Stimulated activated CD8-positive, alpha-beta memory T cell treated with anti-CD3 and anti-CD28 coated beads, Interleukin-4, amount 100 ng/mL, for 4 hours (primary cell): ENCODE measurements around the gene SARDH.
"Not testable (repeated sequence)": the region's sequence is repeated elsewhere in the genome, so short reads cannot be mapped to it uniquely, and the experiment has no call there.

Experiments used
- DNase-seq, 2 donors: peaks; one replicate each; pipeline ENCODE4 v3.0.0-alpha.2; 2020; ENCODE audit warnings: low read depth in 2 of 2, low spot score in 1 of 2

Gene SARDH

DNA sequence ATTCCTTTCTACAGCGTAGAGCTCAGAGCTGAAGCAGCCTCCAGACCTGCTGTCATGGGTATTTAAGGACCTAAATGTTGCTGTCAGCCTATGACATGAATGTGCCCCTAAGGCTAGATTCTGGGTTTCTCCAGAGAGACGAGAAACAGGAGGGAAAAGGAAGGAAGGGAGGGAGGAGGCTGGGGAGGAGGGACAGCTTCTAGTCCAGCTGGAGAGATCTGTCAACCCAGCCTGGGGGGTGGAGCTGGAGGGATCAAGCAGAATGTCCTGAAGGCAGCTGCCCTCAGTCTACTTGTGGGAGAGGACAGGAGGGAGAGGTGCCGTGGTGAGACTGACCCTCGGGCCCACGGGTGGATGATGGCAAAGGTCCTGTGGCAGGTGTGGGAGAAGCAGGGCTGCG, 103.1 kb downstream of the SARDH start:
- DNase-seq: no peak

DNA sequence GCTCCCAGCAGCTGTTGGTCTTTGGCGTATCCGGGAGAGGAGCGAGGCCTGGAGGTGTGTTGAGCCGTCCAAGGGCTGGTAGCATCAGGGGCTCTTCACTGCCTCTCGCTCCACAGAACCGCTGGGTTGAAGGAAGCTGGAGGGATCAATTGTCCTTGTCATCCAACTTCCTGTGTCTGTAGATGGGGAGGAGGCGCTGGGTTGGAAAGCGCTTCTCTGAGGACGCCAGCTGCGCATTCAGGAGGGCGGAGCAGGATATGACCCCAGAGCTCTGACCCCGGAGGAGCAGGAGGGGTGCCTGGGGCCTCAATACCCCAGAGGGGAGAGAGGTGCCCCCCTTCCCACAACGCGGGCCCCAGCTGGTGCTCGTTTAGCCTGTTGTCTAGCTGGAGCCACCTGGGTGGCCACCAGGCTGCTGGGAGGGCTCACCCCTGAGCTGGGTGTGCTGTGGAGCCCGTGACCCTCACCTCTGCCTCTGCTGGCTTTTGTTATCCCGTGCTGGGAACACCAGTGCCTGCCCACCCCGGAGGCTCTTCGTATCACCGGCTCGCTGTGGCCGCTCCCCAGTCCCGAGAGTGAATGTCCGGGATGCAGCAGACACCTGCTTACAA, 104.0 kb downstream of the SARDH start:
- no peak for DNase-seq

DNA sequence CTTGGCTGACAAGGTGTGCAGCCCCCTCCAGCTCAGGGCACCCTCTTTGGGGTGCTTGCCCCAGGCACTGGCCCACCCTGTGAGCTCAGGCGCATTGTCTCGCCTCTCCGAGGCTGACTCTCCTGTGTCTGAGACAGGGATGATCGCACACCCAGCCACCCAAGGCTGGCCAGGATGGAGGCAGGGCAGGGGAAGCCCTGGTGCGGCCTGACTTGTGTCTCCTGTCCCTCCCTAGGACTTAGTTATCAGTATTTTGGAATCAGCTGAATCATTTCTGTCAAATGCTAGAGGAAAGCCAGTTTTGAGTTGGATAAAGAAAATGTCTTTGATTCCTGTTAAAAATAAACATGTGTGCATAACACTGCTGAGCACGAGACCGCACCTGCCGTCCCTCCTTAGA, 104.5 kb downstream of the SARDH start:
- DNase-seq: no peak

DNA sequence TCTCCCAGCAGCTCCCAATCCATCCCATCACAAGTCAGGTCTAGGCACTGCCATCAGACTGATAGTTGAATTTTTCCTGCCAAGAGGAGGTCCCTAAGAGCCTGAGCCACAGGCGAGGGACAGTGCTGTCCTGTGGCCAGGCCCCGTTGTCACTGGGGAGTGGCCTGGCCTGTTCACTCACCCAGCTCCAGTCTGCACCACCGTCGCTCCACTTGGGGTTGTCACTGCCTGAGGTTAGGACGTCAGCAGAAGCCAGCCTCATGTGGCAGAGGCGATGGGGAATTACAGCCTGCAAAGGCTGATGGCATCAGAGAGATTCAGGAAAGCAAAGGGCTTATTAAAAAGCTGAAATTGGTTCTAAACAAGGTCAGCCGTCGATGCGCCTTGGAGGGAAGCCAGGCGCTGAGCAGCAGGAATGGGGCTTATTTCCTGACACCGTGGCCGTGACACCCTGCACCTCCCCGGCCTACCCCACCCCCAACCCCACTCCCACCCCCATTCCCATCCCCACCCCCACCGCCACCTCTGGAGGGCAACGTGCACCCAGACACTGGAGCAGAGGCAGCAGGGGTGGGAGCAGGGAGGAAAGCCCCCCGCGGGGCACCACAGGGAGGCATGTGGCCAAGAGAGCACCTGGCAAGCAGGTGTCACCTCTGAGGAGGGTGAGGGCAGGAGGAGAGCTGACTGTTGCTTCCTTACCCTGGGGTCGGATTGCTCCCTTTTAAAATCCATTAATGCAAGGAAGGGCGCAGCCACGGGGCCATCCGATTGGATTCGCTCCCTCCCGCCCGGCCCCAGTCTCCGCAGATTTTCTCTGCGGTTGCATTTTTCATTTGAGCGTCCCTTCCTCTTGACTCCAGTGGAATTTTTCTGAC, 105.1 kb downstream of the SARDH start:
- no peak for DNase-seq

DNA sequence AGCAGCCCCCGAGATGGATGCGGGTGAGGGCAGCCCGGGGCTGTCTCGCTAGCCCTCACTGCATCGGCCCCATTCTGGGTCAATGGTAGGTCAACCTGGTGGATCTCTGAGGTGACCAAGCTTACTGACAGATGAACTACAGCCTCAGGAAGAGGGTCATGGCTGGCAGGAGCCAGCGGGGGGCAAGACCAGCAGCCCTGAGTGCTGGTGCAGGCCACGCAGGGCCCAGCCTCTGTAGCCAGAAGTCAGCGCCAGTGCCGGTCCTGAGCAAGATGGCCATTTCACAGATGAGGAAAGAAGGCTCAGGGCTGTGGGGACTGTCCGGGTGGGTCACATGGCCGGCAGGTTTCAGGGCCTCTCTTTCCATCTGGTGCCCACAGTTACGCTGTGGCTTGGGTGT, 107.0 kb downstream of the SARDH start:
- no peak for DNase-seq

DNA sequence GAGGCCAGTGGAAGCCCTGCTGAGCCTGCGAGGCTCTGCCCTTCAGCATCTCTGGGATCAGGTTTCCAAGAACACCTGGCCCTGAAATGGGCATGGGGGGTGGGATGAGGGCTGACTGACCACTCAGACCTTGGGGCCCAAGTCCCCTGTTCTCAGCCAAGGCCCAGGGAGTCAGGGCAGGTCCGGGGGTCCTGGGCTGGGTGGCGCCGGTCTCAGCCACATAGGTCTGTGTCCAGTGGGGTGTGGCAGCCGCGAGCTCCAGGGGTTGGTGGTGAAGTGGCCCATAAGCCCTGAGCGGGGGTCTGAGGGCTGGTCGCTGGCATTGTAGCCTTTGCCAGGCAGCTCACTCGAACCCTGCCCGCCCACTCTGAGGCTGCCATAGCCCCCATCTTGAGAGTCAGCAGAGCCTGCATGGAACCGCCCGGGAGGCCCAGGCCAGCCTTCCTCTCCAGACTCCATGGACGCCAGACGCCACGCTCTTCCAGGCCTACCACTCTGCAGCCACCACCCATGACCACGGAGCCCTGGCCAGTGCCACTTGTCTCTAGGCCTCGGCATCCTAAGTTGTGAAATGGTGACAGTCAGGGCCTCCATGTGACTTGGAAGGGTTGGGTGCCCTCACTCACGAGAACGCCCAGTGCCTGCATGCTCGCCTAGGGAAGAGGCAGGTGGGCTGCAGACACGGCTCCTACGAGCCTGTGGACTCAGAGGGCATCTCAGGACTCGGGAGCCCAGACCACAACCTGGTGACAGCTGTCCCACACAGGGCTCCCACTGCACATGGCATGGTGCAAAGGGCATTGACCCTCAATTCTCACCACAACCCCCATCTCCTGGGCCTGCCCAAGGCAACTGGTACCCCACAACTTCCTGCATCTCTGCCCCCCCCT, 108.7 kb downstream of the SARDH start:
- DNase-seq: no peak

DNA sequence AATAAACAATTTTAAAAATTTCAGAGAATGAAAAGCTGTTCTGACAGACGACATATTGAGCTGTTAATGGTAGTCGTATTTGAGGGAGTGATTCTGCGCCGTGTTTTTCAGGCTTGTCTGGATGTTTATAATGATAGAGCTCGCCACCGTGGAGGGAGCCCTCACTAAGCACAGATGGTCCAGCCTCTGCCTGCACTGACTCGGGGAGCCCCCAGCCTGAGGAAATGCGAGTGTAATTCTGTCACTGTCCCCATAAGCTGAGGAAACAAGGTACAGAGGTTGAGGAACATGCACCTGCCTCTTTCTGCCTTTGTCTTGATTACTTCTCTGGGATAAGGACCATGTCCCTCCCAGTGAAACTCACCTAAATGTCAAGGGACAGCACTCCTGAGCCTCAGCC, 109.4 kb downstream of the SARDH start:
- DNase-seq: no peak

DNA sequence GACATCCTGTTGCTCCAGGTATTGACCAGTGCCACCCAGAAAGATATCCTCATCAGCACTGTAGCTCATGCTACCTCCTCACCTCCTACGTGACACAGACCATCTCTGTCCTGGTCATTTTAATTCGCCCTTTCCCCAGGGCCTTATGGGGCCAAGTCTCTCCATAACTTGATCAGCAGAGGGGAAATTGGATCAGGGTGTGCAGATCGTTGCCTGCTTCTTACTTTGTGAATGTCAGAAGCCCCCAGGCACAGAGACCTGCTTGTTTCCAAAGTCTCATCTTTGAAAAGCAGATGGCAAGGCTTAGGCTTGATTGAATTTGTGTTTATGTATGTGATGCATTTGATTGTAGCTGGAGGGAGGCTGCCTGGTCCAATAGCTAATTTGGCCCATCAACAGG, 110.8 kb downstream of the SARDH start:
- no peak for DNase-seq

DNA sequence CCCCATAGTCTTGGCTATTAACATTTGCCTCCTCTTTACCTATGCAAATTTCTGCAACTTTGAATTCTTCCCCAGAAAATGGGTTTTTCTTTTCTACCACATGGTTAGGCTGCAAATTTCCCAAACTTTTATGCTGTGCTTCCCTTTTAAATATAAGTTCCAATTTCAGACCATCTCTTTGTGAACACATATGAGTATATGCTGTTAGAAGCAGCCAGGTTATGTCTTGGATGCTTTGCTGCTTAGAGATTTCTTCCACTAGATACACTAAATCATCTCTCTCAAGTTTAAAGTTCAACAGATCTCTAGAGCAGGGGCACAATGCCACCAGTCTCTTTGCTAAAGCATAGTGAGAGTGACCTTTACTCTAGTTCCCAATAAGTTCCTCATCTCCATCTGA, 112.1 kb downstream of the SARDH start:
- DNase-seq: not testable (repeated sequence)

DNA sequence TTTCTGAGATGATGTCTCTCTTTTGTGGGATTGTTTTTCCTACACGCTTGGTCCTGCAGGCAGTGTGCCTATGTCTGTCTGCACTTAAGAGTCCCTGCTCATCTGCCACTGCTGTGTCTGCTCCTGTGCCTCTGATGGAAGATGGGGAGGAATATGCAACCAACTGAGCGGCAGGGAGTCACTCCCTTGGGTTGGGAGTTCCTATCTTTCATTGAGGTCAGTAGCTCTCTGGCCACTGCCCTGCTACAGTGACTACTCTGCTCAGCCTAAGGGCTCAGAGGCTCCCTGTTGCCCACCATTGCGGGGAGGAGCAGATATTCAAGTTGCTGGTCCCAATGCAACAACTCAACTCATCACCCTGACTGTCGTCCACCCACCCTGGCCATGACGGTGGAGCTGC, 115.6 kb downstream of the SARDH start:
- no peak for DNase-seq

DNA sequence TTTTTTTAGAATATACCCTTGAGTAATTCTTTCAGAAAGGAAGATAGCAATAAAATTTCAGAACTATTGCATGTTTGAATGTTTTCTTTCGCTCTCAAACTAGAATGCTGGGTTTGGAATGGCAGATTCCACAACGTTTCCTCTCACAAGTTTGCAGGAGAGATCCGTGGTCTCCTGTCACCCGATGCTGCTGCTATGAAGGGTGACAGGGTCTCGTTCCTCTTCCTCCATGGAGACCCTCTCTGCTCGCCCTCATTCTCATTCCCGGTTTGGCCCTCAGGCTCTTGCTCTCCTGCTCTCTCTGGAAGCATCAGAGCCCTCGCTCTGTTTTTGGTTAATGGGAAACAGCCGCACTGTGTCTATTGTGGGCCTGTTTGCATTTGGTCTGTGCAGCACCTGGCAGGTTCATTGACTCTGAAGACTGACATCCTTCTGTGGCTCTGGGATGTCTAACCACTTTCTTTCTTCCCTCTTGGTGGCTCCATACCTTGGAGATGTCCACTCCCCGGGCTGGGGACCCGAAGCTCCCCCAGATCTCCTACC, 116.4 kb downstream of the SARDH start:
- DNase-seq: no peak

DNA sequence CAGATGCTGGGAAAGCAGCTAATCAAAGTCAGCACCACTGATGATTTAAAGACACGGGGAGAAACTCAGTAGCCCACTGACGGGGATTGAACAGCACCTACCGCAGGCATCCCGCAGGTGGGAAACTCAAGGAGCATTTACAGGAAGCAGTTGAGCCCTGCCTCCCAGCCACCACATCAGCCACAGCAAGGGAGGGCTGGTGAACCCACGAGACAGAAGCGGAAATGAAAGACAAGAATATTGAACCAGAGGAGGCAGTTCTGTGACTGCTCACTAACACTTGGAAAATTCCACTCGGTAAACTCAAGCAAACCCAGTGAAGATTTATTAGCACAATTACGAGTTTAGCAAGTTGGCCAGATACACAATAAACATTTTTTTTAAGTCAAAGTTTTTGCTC, 118.4 kb downstream of the SARDH start:
- DNase-seq: peak in 1 of 2 donors; percentile 32

DNA sequence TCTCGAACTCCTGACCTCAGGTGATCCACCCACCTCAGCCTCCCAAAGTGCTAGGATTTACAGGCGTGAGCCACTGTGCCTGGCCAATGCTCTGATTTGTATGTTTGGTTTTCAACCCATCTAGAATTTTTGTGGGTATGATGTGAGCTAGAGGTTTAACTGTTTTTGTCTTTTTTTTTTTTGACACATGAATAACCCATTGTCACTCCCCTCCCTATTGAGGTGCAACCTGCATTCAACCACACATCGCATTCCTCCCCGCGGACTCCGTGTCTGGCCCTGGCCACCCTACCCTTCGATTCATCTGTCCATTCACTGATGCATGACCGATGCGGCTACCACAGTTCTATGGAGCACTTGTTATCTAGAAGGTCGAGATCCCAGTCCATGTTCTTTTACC, 119.4 kb downstream of the SARDH start:
- no peak for DNase-seq

DNA sequence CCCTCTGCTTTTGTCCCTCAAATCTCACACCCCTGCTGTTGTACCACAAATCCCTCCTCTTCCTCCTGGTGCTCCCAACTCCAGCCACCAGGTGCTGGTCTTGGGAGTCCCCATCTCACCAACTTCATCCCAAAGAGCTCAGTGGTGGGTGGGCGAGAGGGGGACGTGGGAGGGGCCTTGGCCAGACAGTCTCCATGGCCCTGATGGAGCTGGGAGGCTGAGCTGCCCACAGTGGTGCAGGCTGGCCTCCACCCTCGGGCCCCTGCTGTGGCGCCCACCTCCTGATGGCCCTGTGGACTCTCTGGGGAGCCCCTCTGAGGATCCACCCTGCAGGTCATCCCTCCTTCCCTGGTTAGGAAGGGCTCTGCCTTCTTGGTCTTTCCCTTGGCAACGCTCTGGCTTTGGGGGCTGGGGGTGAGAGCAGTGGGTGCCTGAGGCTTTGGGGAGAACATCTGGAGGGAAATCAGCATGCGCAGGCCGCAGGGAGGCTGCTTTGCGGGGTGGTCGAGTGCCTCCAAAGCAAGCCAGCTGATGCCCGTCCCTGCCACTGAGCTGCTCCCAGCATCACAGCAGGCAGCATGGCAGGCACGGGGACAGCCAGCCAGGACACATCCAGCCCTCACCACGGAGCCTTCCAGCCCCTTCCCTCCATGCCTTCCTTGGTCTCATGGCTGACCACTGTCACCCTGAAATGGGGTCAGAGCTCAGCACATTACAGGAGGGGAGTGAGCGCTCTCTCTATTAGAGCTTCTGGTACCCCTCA, 121.3 kb downstream of the SARDH start:
- no peak for DNase-seq

DNA sequence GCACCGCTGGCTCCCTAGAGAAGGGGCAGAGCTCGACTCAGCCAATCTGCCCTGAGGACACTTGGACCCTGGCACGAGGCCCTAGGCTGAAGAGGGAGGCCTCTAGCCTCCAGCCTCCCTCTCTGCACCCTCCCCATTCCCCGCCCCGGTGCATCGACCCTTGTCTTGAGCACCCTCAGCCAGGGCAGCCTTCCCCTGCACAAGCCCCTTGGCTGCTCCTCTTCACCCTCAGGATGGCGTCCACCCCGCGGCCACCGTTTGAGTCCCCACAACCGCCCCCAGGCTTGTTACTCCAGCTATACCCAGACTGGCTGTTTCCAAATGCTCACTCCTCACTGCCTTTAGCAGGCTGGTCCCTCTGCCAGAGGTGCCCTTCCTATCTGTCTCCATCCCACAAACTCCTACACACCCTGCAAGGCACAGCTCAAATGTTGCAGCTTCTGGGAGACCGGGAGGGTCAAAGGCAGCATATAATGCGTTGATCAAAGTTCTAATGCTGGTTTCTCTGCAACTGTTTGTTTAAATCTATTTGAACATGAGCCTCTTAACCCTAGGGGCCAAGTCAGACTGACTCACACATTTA, 122.5 kb downstream of the SARDH start:
- no peak for DNase-seq

DNA sequence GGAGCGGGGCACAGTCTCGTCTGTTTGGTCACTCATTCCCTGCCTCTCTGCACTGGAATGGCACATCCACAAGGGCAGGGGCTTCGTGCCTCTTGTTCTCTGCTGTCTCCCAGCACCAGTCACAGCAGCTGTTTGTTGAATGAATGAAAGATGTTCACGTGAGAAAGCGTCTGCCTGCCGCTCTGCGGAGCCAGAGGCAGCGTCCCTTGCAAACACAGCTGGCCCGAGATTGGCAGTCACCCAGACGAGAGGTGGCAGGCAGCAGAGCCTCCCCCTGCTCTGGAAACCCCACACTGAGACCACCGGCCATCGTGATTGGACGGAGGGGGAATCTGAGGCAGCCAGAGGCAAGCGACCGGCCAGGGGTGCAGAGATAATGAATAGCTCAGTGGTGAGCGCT, 123.0 kb downstream of the SARDH start:
- no peak for DNase-seq

DNA sequence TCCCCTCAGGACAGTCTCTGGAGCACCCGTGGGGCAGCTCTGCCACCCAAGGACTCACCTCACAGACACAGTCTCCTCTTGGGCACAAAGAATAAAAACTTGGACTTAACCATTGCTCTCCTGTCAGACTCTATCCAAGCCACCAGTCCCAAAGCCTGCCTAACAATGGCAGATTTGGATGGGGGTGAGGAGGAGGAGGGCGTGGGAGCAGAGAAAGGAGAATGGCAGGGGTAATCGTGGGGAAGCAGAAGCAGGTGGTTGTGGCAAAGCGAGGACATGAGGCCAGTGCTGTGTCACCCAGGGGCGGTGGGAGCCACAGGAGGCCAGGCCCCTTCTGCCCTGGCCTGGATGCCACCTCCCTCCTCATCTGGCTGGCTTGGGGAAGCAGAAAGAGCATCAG, 123.5 kb downstream of the SARDH start:
- DNase-seq: no peak

DNA sequence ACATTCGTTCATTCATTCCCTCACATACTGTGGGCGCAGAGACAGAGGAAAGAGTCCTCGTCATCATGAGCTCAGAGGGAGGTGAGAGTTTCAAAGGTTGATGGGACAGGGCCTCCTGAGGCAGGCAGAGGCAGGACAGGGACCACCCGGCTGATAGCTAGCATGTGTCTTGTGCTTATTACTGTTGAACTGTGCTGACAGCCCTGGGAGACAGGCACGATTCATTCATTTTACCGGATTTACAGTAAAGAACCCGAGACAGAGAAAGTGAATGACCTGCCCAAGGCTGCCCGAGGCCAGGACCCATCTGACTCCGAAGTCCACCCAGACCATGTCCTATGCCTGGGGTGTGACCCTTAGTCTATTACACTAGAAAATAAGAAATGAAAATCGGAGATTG, 124.1 kb downstream of the SARDH start:
- DNase-seq: no peak
